Mesenchymal stem cell (in vitro differentiated cells and primary cell): ENCODE results near the gene WNT3A.

Experiments
- DNase-seq: peaks from one replicate; pipeline ENCODE4 v3.0.0-alpha.2; 2013
- H2AFZ ChIP-seq: one replicate; pipeline ENCODE4 v1.6.1; 2013; ENCODE audit warnings: low read depth, mild to moderate bottlenecking, control low read depth, inconsistent platforms, low read length, moderate library complexity
- H2AK5ac ChIP-seq: 2 replicates; pipeline ENCODE4 v1.6.1; 2013; ENCODE audit warnings: low read length, moderate library complexity, mild to moderate bottlenecking, inconsistent platforms; ENCODE audit not compliant: severe bottlenecking
- H2BK120ac ChIP-seq: one replicate; pipeline ENCODE4 v1.6.1; 2013; ENCODE audit warnings: low read depth, mild to moderate bottlenecking, inconsistent platforms, low read length, moderate library complexity
- H2BK12ac ChIP-seq, 2 experiments: one replicate each; pipeline ENCODE4 v1.6.1; 2013; ENCODE audit warnings: inconsistent platforms in 2 of 2, low read length in 2 of 2, mild to moderate bottlenecking in 2 of 2, moderate library complexity in 2 of 2, control low read depth in 1 of 2
- H2BK15ac ChIP-seq: one replicate; pipeline ENCODE4 v1.6.1; 2013; ENCODE audit warnings: mild to moderate bottlenecking, low read depth, inconsistent platforms; ENCODE audit not compliant: poor library complexity, severe bottlenecking
- H2BK5ac ChIP-seq: 2 replicates; pipeline ENCODE4 v1.6.1; 2013; ENCODE audit warnings: low read depth, mild to moderate bottlenecking, low read length, control low read depth, inconsistent platforms; ENCODE audit not compliant: poor library complexity, severe bottlenecking
- H3K14ac ChIP-seq, 2 experiments: one replicate each; pipeline ENCODE4 v1.6.1; 2013; ENCODE audit warnings: inconsistent platforms in 2 of 2, low read length in 2 of 2, control low read depth in 1 of 2, mild to moderate bottlenecking in 1 of 2, moderate library complexity in 1 of 2
- H3K18ac ChIP-seq, 2 experiments: one replicate each; pipeline ENCODE4 v1.6.1; 2013; ENCODE audit warnings: inconsistent platforms in 2 of 2, low read length in 2 of 2, control low read depth in 1 of 2, low read depth in 1 of 2, mild to moderate bottlenecking in 1 of 2
- H3K23ac ChIP-seq, 2 experiments: one replicate each; pipeline ENCODE4 v1.6.1; 2013; ENCODE audit warnings: inconsistent platforms in 2 of 2, low read length in 2 of 2, mild to moderate bottlenecking in 2 of 2, moderate library complexity in 2 of 2, control low read depth in 1 of 2
- H3K27ac ChIP-seq: 2 replicates; pipeline ENCODE4 v1.5.1; 2013; ENCODE audit warnings: mild to moderate bottlenecking, moderate library complexity, low read length, control low read depth, inconsistent platforms; ENCODE audit not compliant: poor library complexity, severe bottlenecking
- H3K27me3 ChIP-seq, 2 experiments: 2 replicates each; pipeline versions ENCODE4 v1.6.1 to v1.7.0; 2013; ENCODE audit warnings: low read length in 2 of 2, mild to moderate bottlenecking in 2 of 2, moderate library complexity in 2 of 2, control low read depth in 1 of 2, inconsistent platforms in 1 of 2; ENCODE audit not compliant: control insufficient read depth in 1 of 2, insufficient read depth in 1 of 2
- H3K36me3 ChIP-seq, 2 experiments: 2 replicates each; pipeline versions ENCODE4 v1.6.1 to v1.7.0; 2013; ENCODE audit warnings: low read length in 2 of 2, control low read depth in 1 of 2, inconsistent platforms in 1 of 2, low read depth in 1 of 2, mild to moderate bottlenecking in 1 of 2; ENCODE audit not compliant: insufficient read depth in 2 of 2, control insufficient read depth in 1 of 2
- H3K4ac ChIP-seq, 2 experiments: one replicate each; pipeline ENCODE4 v1.6.1; 2013; ENCODE audit warnings: inconsistent platforms in 2 of 2, low read length in 2 of 2, mild to moderate bottlenecking in 2 of 2, moderate library complexity in 2 of 2, control low read depth in 1 of 2, low read depth in 1 of 2
- H3K4me1 ChIP-seq: 2 replicates; pipeline ENCODE4 v1.6.1; 2013; ENCODE audit warnings: low read depth, low read length, control low read depth; ENCODE audit not compliant: control insufficient read depth, insufficient read depth
- H3K4me2 ChIP-seq: 2 replicates; pipeline ENCODE4 v1.6.1; 2013; ENCODE audit warnings: low read length, mild to moderate bottlenecking, inconsistent platforms; ENCODE audit not compliant: poor library complexity, severe bottlenecking
- H3K4me3 ChIP-seq, 2 experiments: 2 replicates each; pipeline versions ENCODE4 v1.5.1 to v1.7.0; 2013; ENCODE audit warnings: low read length in 2 of 2, mild to moderate bottlenecking in 2 of 2, control low read depth in 1 of 2, low read depth in 1 of 2; ENCODE audit not compliant: insufficient read depth in 1 of 2
- H3K79me1 ChIP-seq: replicated peaks from 2 replicates; pipeline ENCODE4 v1.6.1; 2013; ENCODE audit warnings: mild to moderate bottlenecking, control low read depth, low read length, inconsistent platforms; ENCODE audit not compliant: poor library complexity, severe bottlenecking
- H3K9ac ChIP-seq: 2 replicates; pipeline ENCODE4 v1.7.0; 2013; ENCODE audit warnings: mild to moderate bottlenecking, low read length, moderate library complexity
- H3K9me3 ChIP-seq: 2 replicates; pipeline ENCODE4 v1.7.0; 2013; ENCODE audit warnings: mild to moderate bottlenecking, low read length; ENCODE audit not compliant: control insufficient read depth
- H4K8ac ChIP-seq: one replicate; pipeline ENCODE4 v1.6.1; 2013; ENCODE audit warnings: inconsistent platforms, mild to moderate bottlenecking, low read length, moderate library complexity
- H4K91ac ChIP-seq: one replicate; pipeline ENCODE4 v1.6.1; 2013; ENCODE audit warnings: mild to moderate bottlenecking, low read length, inconsistent platforms
- WGBS: methylation state at CpG from one replicate; pipeline ENCODE4 v1.1.7; 2013; ENCODE audit warnings: mixed read lengths; 5-methylcytosine and 5-hydroxymethylcytosine counted together

Gene WNT3A

DNA sequence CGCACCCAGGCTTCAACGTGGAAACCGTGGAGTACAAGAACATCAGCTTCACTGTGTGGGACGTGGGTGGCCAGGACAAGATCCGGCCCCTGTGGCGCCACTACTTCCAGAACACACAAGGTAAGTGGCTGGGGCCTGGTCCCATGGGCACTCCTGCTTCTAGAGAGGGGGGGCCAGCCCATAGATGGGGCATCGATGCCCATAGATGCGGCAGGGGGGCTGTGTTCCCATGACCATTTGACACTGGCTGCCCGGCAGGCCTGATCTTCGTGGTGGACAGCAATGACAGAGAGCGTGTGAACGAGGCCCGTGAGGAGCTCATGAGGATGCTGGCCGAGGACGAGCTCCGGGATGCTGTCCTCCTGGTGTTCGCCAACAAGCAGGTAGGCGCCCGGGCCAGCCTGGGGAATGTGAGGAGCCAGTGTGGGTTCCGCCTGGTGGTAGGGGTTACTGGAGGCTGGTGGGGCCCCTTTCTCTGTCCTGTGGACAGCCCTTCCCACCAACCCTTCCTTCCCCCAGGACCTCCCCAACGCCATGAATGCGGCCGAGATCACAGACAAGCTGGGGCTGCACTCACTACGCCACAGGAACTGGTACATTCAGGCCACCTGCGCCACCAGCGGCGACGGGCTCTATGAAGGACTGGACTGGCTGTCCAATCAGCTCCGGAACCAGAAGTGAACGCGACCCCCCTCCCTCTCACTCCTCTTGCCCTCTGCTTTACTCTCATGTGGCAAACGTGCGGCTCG is 90.7 kb downstream of the WNT3A start:
- Histone ChIP-seq H3K4me2 (no peak overlapping the region), H3K79me1 (peaks cover 5% of the 10 kb centered on the region), H2BK120ac (no peak overlapping the region), H3K36me3 (peaks cover 81 to 85% of the 10 kb centered on the region in 2 experiments), H2BK15ac (no peak overlapping the region), H3K9me3 (peaks cover 8% of the 10 kb centered on the region), H4K8ac (no peak overlapping the region), H2AK5ac (no peak overlapping the region), H3K4me1 (peaks cover 21% of the 10 kb centered on the region), H3K23ac (no peak overlapping the region), H4K91ac (no peak overlapping the region), H3K14ac (no peak overlapping the region), H2BK5ac (no peak overlapping the region), H3K18ac (no peak overlapping the region), H3K4me3 (no peak overlapping the region), H3K27ac (no peak overlapping the region), H3K9ac (no peak overlapping the region), H3K27me3 (no peaks in the 10 kb centered on the region), H2AFZ (no peak overlapping the region), H3K4ac (no peak overlapping the region), H2BK12ac (no peak overlapping the region)
- DNase-seq = no peak
- 96% methylated on average over 27 of the region's 34 CpGs for WGBS

DNA sequence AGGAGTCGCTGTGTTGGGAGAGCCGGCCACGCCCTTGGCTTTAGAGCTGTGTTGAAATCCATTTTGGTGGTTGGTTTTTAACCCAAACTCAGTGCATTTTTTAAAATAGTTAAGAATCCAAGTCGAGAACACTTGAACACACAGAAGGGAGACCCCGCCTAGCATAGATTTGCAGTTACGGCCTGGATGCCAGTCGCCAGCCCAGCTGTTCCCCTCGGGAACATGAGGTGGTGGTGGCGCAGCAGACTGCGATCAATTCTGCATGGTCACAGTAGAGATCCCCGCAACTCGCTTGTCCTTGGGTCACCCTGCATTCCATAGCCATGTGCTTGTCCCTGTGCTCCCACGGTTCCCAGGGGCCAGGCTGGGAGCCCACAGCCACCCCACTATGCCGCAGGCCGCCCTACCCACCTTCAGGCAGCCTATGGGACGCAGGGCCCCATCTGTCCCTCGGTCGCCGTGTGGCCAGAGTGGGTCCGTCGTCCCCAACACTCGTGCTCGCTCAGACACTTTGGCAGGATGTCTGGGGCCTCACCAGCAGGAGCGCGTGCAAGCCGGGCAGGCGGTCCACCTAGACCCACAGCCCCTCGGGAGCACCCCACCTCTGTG is 91.6 kb downstream of the WNT3A start:
- Histone ChIP-seq H3K18ac (no peak overlapping the region), H2AK5ac (no peak overlapping the region), H2BK120ac (no peak overlapping the region), H3K79me1 (peaks cover 5% of the 10 kb centered on the region), H2BK12ac (no peak overlapping the region), H3K14ac (no peak overlapping the region), H3K27me3 (no peaks in the 10 kb centered on the region), H2AFZ (no peak overlapping the region), H3K9me3 (peaks cover 8% of the 10 kb centered on the region), H3K4me3 (peak overlapping the region in 1 of 2 experiments; percentile 32), H2BK5ac (no peak overlapping the region), H4K91ac (no peak overlapping the region), H2BK15ac (no peak overlapping the region), H3K27ac (no peak overlapping the region), H4K8ac (no peak overlapping the region), H3K36me3 (peaks cover 72 to 76% of the 10 kb centered on the region in 2 experiments), H3K4me2 (no peak overlapping the region), H3K4ac (no peak overlapping the region), H3K4me1 (peaks cover 20% of the 10 kb centered on the region), H3K9ac (no peak overlapping the region), H3K23ac (no peak overlapping the region)
- DNase-seq = no peak
- WGBS = 97% methylated on average over 28 of the region's 28 CpGs

DNA sequence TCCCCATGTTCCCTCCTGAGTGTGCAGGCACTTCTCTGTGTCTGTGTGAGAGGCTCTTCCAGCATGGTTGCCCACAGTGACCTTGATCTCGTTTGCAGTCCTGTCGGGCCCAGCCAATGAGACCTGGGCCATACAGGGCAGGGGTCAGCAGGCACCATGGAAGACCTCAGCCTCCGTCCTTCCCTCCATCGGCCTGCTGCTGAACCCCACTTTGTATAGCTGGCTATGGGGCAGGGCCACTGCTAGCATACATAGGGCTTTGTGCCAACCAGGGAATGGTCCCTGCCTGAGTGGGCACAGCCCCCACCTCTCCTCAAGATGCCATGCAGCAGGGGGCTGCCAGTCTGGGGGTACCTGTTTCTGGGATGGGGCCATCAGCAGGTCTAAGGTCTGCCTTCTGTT is 92.5 kb downstream of the WNT3A start:
- H2BK15ac ChIP-seq = no peak overlapping the region
- no peak overlapping the region for H2AFZ ChIP-seq
- H4K8ac ChIP-seq = no peak overlapping the region
- H3K23ac ChIP-seq = no peak overlapping the region
- peaks cover 5% of the 10 kb centered on the region for H3K79me1 ChIP-seq
- H2BK12ac ChIP-seq = no peak overlapping the region
- H2BK120ac ChIP-seq = no peak overlapping the region
- DNase-seq = no peak
- no peak overlapping the region for H3K18ac ChIP-seq
- H2AK5ac ChIP-seq = no peak overlapping the region
- H3K27me3 ChIP-seq = no peaks in the 10 kb centered on the region
- H3K9ac ChIP-seq = no peak overlapping the region
- no peak overlapping the region for H3K27ac ChIP-seq
- peaks cover 67 to 71% of the 10 kb centered on the region in 2 experiments for H3K36me3 ChIP-seq
- H3K4me2 ChIP-seq = no peak overlapping the region
- no peak overlapping the region for H3K14ac ChIP-seq
- H4K91ac ChIP-seq = no peak overlapping the region
- H2BK5ac ChIP-seq = no peak overlapping the region
- 88% methylated on average over 4 of the region's 4 CpGs for WGBS
- no peak overlapping the region for H3K4ac ChIP-seq
- peaks cover 6% of the 10 kb centered on the region for H3K9me3 ChIP-seq
- no peak overlapping the region for H3K4me3 ChIP-seq
- H3K4me1 ChIP-seq = peaks cover 21% of the 10 kb centered on the region

DNA sequence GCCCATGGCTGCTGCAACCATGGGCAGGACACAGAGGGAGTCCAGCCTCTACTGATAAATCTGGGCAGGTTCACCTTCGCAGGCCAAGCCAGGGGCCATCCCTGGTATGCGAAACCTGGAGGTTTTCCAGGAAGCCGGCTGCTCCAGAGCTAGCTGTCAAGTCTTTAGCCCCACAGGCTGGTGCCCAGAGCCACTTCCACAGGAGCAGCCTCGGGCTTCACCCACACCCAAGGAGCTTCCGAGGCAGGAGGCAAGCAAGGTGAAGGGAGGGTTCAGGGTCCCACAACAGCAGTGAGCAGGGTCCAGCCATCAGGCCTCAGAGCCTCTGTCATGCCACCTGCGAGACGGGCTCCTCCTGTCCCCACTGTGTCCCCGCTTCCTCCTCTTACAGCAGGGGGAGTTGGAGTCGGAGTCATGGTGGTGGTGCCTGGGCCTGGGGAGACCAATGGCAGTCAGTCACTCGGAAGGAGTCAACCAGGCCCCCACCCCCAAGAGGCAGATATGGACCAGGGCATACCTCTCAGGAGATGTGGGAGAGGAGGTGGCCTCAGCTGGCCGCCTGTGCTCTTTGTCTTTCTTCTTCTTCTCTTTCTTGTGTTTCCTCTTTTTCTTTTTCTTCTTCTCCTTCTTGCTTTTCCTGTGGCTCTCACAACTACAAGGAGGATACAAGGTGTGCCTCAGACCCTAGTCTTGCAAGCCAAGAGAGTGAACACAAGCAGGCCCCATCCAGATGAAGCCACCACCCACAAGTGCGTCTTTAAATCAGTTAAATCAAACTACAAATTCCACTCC is 94.2 kb downstream of the WNT3A start:
- WGBS = 94% methylated on average over 12 of the region's 12 CpGs
- no peak overlapping the region for H2BK12ac ChIP-seq
- no peak overlapping the region for H3K23ac ChIP-seq
- H3K27me3 ChIP-seq = no peaks in the 10 kb centered on the region
- no peak overlapping the region for H3K14ac ChIP-seq
- peaks cover 9% of the 10 kb centered on the region for H3K79me1 ChIP-seq
- no peak overlapping the region for H3K4ac ChIP-seq
- peaks cover 61 to 70% of the 10 kb centered on the region in 2 experiments for H3K36me3 ChIP-seq
- peaks cover 25% of the 10 kb centered on the region for H3K4me1 ChIP-seq
- H3K4me2 ChIP-seq = no peak overlapping the region
- no peak overlapping the region for H2BK120ac ChIP-seq
- no peak overlapping the region for H3K18ac ChIP-seq
- H4K91ac ChIP-seq = no peak overlapping the region
- no peak overlapping the region for H3K27ac ChIP-seq
- H2BK15ac ChIP-seq = no peak overlapping the region
- peak overlapping the region; percentile 86 for H3K9ac ChIP-seq
- H2AK5ac ChIP-seq = no peak overlapping the region
- H2BK5ac ChIP-seq = no peak overlapping the region
- H2AFZ ChIP-seq = no peak overlapping the region
- DNase-seq = no peak
- peak overlapping the region in 1 of 2 experiments; percentile 92 for H3K4me3 ChIP-seq
- no peaks in the 10 kb centered on the region for H3K9me3 ChIP-seq
- no peak overlapping the region for H4K8ac ChIP-seq
